Measurements from ENCODE around the gene FLNB. TPM values are rescaled to one million over a fixed set of nuclear protein-coding genes. Genes with fewer than 3 reads are reported as not detected.
A peak's percentile ranks its signal among the peaks of the same experiment; 100 is the strongest.

Gene FLNB
- total RNA-seq, 1 experiment from 2014 or later = 207 TPM

- Histone ChIP-seq H3K9me3 (replicated peaks) (no peaks in the 10 kb centered on the region), H3K27me3 (replicated peaks) (no peaks in the 10 kb centered on the region), H3K4me3 (no peak overlapping the region), H3K27ac (no peak overlapping the region), H3K36me3 (peaks cover 56% of the 10 kb centered on the region), H3K4me1 (replicated peaks) (peaks cover 62% of the 10 kb centered on the region)
- DNase-seq (ENCODE audit: low read depth in 1 of 2, low spot score in 2 of 2) = no peak
Observed at GRCh38 chr3:58171126-58171525, 162.9 kb downstream of the FLNB start.

DNA sequence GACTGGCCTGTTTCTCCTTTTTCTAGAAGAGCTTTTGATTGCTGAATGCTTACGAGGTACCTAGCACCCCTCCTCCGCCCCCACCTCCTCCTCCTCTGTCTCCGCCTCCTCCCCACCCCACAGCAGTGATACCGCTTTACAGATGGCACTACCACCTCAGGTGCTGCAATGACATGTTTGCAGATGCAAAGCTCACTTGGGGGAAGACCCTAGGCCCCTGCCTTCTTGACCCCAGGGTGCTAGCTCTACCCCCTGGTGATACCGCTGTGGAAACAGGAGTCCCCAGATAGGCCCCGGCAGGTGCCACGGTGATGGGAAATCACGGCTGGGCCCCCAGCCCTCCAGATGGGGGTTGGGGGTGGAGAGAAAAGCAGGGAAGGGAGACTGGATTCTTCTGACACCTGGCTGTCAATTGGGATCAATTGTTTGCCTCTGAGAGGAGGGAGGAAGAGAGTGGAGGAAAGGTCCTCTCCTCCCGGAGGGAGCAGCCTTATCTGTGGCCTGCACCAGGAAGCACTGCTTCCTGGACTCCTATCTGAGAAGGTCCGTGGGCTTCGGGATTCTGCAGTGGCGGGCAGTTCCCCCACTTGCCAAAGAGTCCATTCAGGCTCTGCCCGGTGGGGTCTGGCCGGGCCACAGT, 164.9 kb downstream of the FLNB start:
- Histone ChIP-seq H3K36me3 (peaks cover 47% of the 10 kb centered on the region), H3K27ac (no peak overlapping the region), H3K4me3 (no peak overlapping the region), H3K4me1 (replicated peaks) (peaks cover 59% of the 10 kb centered on the region), H3K27me3 (replicated peaks) (no peaks in the 10 kb centered on the region), H3K9me3 (replicated peaks) (no peaks in the 10 kb centered on the region)
- no peak for DNase-seq (ENCODE audit: low read depth in 1 of 2, low spot score in 2 of 2)

- peak in 1 of 2 experiments; percentile 60 for DNase-seq (ENCODE audit: low read depth in 1 of 2, low spot score in 2 of 2)
- Histone ChIP-seq H3K9me3 (replicated peaks) (no peaks in the 10 kb centered on the region), H3K36me3 (peaks cover 40% of the 10 kb centered on the region)
Observed at GRCh38 chr3:58173669-58174398, 165.6 kb downstream of the FLNB start.

DNA sequence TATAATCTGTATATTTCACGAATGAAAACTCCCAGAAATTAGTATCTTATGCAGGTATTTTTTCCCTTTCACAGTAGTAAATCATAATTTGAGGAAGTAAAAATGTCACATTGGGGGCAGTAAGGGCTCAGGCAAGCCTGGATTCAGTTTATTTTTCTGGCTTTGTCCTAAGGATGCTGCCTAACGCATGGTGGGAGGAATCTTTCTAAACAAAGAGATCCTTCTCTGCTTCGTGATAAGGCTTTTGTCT, 166.9 kb downstream of the FLNB start:
- no peak overlapping the region for H3K4me3 ChIP-seq
- H3K27me3 ChIP-seq (replicated peaks) = no peaks in the 10 kb centered on the region
- no peaks in the 10 kb centered on the region for H3K9me3 ChIP-seq (replicated peaks)
- H3K36me3 ChIP-seq = peaks cover 27% of the 10 kb centered on the region
- peak overlapping the region; percentile 10 for H3K27ac ChIP-seq
- H3K4me1 ChIP-seq (replicated peaks) = peaks cover 61% of the 10 kb centered on the region
- DNase-seq (ENCODE audit: low read depth in 1 of 2, low spot score in 2 of 2) = no peak

More at GRCh38 chr3:58173669-58174398, 165.6 kb downstream of the FLNB start:
- peaks cover 52% of the 10 kb centered on the region for H3K4me1 ChIP-seq (replicated peaks)
- H3K27ac ChIP-seq = no peak overlapping the region
- no peak overlapping the region for H3K4me3 ChIP-seq
- H3K27me3 ChIP-seq (replicated peaks) = no peaks in the 10 kb centered on the region

GRCh38 chr3:58175437-58176184, 167.4 kb downstream of the FLNB start:
- H3K27me3 ChIP-seq (replicated peaks) = no peaks in the 10 kb centered on the region
- H3K9me3 ChIP-seq (replicated peaks) = no peaks in the 10 kb centered on the region
- peaks cover 66% of the 10 kb centered on the region for H3K4me1 ChIP-seq (replicated peaks)
- H3K27ac ChIP-seq = peak overlapping the region; percentile 10
- peak; percentile 56 to 60 for DNase-seq (ENCODE audit: low read depth in 1 of 2, low spot score in 2 of 2)
- no peak overlapping the region for H3K4me3 ChIP-seq
- H3K36me3 ChIP-seq = peaks cover 22% of the 10 kb centered on the region

GRCh38 chr3:58176185-58176530, 167.9 kb downstream of the FLNB start:
- Histone ChIP-seq H3K4me1 (replicated peaks) (peaks cover 71% of the 10 kb centered on the region), H3K27me3 (replicated peaks) (no peaks in the 10 kb centered on the region), H3K4me3 (no peak overlapping the region), H3K9me3 (replicated peaks) (no peaks in the 10 kb centered on the region), H3K27ac (no peak overlapping the region), H3K36me3 (peaks cover 17% of the 10 kb centered on the region)
- no peak for DNase-seq (ENCODE audit: low read depth in 1 of 2, low spot score in 2 of 2)

GRCh38 chr3:58176827-58177489, 168.7 kb downstream of the FLNB start:
- Histone ChIP-seq H3K9me3 (replicated peaks) (no peaks in the 10 kb centered on the region), H3K27ac (no peak overlapping the region), H3K4me3 (no peak overlapping the region), H3K4me1 (replicated peaks) (peaks cover 71% of the 10 kb centered on the region), H3K36me3 (peaks cover 9% of the 10 kb centered on the region), H3K27me3 (replicated peaks) (no peaks in the 10 kb centered on the region)
- DNase-seq (ENCODE audit: low read depth in 1 of 2, low spot score in 2 of 2) = no peak

GRCh38 chr3:58177747-58178527, 169.7 kb downstream of the FLNB start:
- H3K9me3 ChIP-seq (replicated peaks) = no peaks in the 10 kb centered on the region
- H3K36me3 ChIP-seq = peaks cover 5% of the 10 kb centered on the region; the same call in 1 of the 2 replicates
- H3K4me3 ChIP-seq = no peak overlapping the region
- no peak overlapping the region for H3K27ac ChIP-seq
- DNase-seq (ENCODE audit: low read depth in 1 of 2, low spot score in 2 of 2) = peak; percentile 67 to 87
- no peaks in the 10 kb centered on the region for H3K27me3 ChIP-seq (replicated peaks)
- peaks cover 71% of the 10 kb centered on the region for H3K4me1 ChIP-seq (replicated peaks)

DNA sequence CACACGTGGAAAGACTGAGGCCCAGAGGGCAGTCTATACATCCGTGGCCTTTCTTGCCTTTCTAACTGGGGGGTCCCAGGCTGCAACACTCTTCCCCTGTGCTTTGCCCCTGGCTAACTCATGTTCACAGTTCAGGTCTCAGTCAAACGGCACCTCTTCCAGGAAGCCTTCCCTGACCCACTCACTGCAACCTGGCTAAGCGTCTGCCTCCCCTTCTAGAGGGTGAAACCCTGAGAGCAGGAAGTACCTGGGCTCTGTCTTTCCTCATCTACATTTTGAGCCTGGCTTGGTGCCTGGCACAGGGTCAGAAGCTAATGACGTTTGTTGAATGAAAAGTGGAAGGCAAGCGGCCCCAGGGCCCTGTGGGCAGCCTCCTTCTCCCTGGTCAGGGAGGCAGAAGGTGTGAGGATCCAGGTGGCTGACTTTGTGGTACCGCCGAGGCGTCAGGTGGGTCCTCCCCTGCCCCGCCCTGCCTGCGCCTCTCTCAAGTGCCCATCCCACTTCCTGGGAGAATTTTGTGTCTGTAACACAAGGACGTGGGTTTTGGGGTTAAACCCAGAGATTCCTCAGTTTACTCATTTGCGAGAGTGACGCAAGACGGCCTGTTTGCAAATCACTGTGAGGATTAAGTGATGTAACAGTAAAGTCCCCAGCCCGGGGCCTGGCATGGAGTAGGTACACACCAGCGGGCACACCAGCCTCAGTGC, 170.5 kb downstream of the FLNB start:
- Histone ChIP-seq H3K27ac (no peak overlapping the region), H3K4me1 (replicated peaks) (peaks cover 65% of the 10 kb centered on the region), H3K4me3 (no peak overlapping the region), H3K27me3 (replicated peaks) (no peaks in the 10 kb centered on the region), H3K9me3 (replicated peaks) (no peaks in the 10 kb centered on the region), H3K36me3 (no peaks in the 10 kb centered on the region)
- no peak for DNase-seq (ENCODE audit: low read depth in 1 of 2, low spot score in 2 of 2)

- no peaks in the 10 kb centered on the region for H3K9me3 ChIP-seq (replicated peaks)
- H3K27ac ChIP-seq = 0 out of 2 replicates have a peak overlapping the region, but pooled peaks have one; percentile 11
- H3K36me3 ChIP-seq = no peaks in the 10 kb centered on the region
- DNase-seq (ENCODE audit: low read depth in 1 of 2, low spot score in 2 of 2) = peak; percentile 63 to 80
- H3K4me1 ChIP-seq (replicated peaks) = peaks cover 57% of the 10 kb centered on the region
- H3K4me3 ChIP-seq = no peak overlapping the region
- H3K27me3 ChIP-seq (replicated peaks) = no peaks in the 10 kb centered on the region
Observed at GRCh38 chr3:58179235-58180098, 171.2 kb downstream of the FLNB start.

DNA sequence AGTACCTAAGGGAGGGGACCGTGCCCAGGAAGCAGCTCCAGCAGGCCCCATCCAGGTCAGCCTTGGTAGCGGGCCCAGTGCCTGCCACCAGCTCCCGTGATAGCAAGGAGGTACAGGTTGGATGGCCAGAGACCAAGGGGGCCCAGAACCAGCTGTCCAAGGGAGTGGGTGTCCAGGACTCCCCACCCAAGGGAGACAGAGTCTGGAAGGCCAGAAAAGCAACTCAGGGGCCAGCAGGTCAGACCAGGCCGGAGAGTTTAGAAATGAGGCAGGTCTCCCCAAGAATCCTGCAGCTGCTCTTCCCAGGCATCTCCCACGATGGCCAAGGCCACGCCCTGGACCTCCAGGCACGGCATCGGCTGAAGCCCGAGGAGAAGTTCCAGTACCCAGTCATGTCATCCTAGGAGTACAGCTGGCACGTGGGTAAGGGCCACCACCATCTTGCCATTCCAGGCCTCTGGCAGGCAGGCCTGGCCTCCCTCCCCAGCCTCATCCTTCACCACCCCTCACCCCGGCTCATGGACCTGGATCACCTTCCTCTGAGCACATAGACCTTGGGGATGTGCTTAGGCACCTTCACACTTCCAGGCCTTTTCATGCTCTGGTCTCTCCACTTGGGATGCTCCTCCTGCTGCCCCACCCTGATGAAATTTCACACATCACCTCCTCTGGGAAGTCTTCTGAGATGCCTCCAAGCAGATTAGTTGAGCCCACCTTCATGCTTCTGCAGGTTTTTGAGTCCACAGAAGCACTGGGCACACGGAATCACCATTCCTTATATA, 172.1 kb downstream of the FLNB start:
- Histone ChIP-seq H3K4me3 (no peak overlapping the region), H3K36me3 (no peaks in the 10 kb centered on the region), H3K9me3 (replicated peaks) (no peaks in the 10 kb centered on the region), H3K4me1 (replicated peaks) (peaks cover 49% of the 10 kb centered on the region), H3K27ac (no peak overlapping the region), H3K27me3 (replicated peaks) (no peaks in the 10 kb centered on the region)
- no peak for DNase-seq (ENCODE audit: low read depth in 1 of 2, low spot score in 2 of 2)
